ENCODE data around the gene NKPD1.

Gene NKPD1

GRCh38 chr19:45118106-45118505 is 42.7 kb downstream of the NKPD1 start:
- H3K9me3 ChIP-seq (replicated peaks in 1 of 11): no peaks in the 10 kb centered on the region
- peak overlapping the region in 6 of 10 experiments; percentile 1 to 53 (median 20); a peak in 8 of 20 replicates for H3K4me3 ChIP-seq
- peaks cover 0 to 5% (median under 1%) of the 10 kb centered on the region in 11 experiments; a peak in 3 of 22 replicates for H3K36me3 ChIP-seq
- peak overlapping the region; percentile 9 to 77 (median 53); a peak in 20 of 22 replicates for H3K9ac ChIP-seq
- H3K27ac ChIP-seq: peak overlapping the region in 8 of 11 experiments; percentile 28 to 85 (median 69); a peak in 15 of 22 replicates
- H4K20me1 ChIP-seq: peaks cover 60 to 100% (median 100%) of the 10 kb centered on the region in 11 experiments
- TF ChIP-seq Cebpa-rat (IDR thresholded peaks at IDR 0.05): no peak
- no peaks in the 10 kb centered on the region for H3K27me3 ChIP-seq
- H3K4me1 ChIP-seq: peaks cover 91 to 100% (median 99%) of the 10 kb centered on the region in 10 experiments
- H3K4me2 ChIP-seq: peak overlapping the region; percentile 83 to 97 (median 93)

- no peaks in the 10 kb centered on the region for H3K27me3 ChIP-seq
- H3K9ac ChIP-seq: peak overlapping the region; percentile 9 to 77 (median 53); a peak in 20 of 22 replicates
- H3K4me2 ChIP-seq: peak overlapping the region; percentile 83 to 97 (median 93)
- no peak for TF ChIP-seq Cebpa-rat (IDR thresholded peaks at IDR 0.05)
- no peaks in the 10 kb centered on the region for H3K9me3 ChIP-seq (replicated peaks in 1 of 11)
- peak overlapping the region in 5 of 10 experiments; percentile 1 to 53 (median 21); a peak in 7 of 20 replicates for H3K4me3 ChIP-seq
- H3K27ac ChIP-seq: peak overlapping the region in 8 of 11 experiments; percentile 28 to 85 (median 69); a peak in 16 of 22 replicates
- peaks cover 96 to 100% (median 100%) of the 10 kb centered on the region in 10 experiments for H3K4me1 ChIP-seq
- H4K20me1 ChIP-seq: peaks cover 60 to 100% (median 100%) of the 10 kb centered on the region in 11 experiments
- peaks cover 0 to 5% (median 0%) of the 10 kb centered on the region in 11 experiments; a peak in 1 of 22 replicates for H3K36me3 ChIP-seq
These were observed 43.1 kb downstream of the NKPD1 start for GRCh38 chr19:45117671-45118070.

- Histone ChIP-seq H3K4me2 (peak overlapping the region; percentile 83 to 97 (median 93)), H3K36me3 (peaks cover 0 to 6% (median 0%) of the 10 kb centered on the region in 11 experiments; a peak in 4 of 22 replicates), H3K4me3 (peak overlapping the region in 4 of 10 experiments; percentile 1 to 53 (median 32); a peak in 7 of 20 replicates), H3K4me1 (peaks cover 100% of the 10 kb centered on the region in 10 experiments), H3K9ac (peak overlapping the region; percentile 9 to 77 (median 53); a peak in 16 of 22 replicates), H3K27me3 (no peaks in the 10 kb centered on the region), H3K9me3 (replicated peaks in 1 of 11) (no peaks in the 10 kb centered on the region), H4K20me1 (peaks cover 55 to 100% (median 100%) of the 10 kb centered on the region in 11 experiments), H3K27ac (peak overlapping the region in 8 of 11 experiments; percentile 49 to 85 (median 77); a peak in 16 of 22 replicates)
- no peak for TF ChIP-seq Cebpa-rat (IDR thresholded peaks at IDR 0.05)
These were observed 43.6 kb downstream of the NKPD1 start for GRCh38 chr19:45117167-45117594.

GRCh38 chr19:45115809-45116615 is 44.8 kb downstream of the NKPD1 start:
- H3K27ac ChIP-seq: peak overlapping the region in 10 of 11 experiments; percentile 8 to 84 (median 74); a peak in 20 of 22 replicates
- peaks cover 0 to 10% (median 0%) of the 10 kb centered on the region in 11 experiments; a peak in 4 of 22 replicates for H3K36me3 ChIP-seq
- H3K4me3 ChIP-seq: peak overlapping the region in 2 of 10 experiments; percentile 4 to 10; a peak in 4 of 20 replicates
- H3K4me2 ChIP-seq: peak overlapping the region; percentile 83 to 97 (median 93)
- H3K9ac ChIP-seq: peak overlapping the region in 10 of 11 experiments; percentile 18 to 73 (median 56); a peak in 17 of 22 replicates
- H3K9me3 ChIP-seq (replicated peaks in 1 of 11): no peaks in the 10 kb centered on the region
- no peak; a peak in 1 of 22 replicates for TF ChIP-seq Cebpa-rat (IDR thresholded peaks at IDR 0.05)
- H4K20me1 ChIP-seq: peaks cover 43 to 100% (median 100%) of the 10 kb centered on the region in 11 experiments
- no peaks in the 10 kb centered on the region for H3K27me3 ChIP-seq
- H3K4me1 ChIP-seq: peaks cover 99 to 100% (median 100%) of the 10 kb centered on the region in 10 experiments

GRCh38 chr19:45114116-45114515 is 46.7 kb downstream of the NKPD1 start:
- TF ChIP-seq Cebpa-rat (IDR thresholded peaks at IDR 0.05): no peak
- H3K4me3 ChIP-seq: no peak overlapping the region
- peaks cover 0 to 10% (median 0%) of the 10 kb centered on the region in 11 experiments; a peak in 4 of 22 replicates for H3K36me3 ChIP-seq
- peak overlapping the region in 8 of 11 experiments; percentile 7 to 61 (median 52); a peak in 13 of 22 replicates for H3K9ac ChIP-seq
- H3K4me2 ChIP-seq: peak overlapping the region; percentile 57 to 97 (median 91)
- H3K27me3 ChIP-seq: no peaks in the 10 kb centered on the region
- H4K20me1 ChIP-seq: peaks cover 27 to 100% (median 100%) of the 10 kb centered on the region in 11 experiments
- H3K9me3 ChIP-seq (replicated peaks in 1 of 11): no peaks in the 10 kb centered on the region
- peaks cover 99 to 100% (median 100%) of the 10 kb centered on the region in 10 experiments for H3K4me1 ChIP-seq
- peak overlapping the region in 8 of 11 experiments; percentile 24 to 84 (median 67); a peak in 15 of 22 replicates for H3K27ac ChIP-seq

GRCh38 chr19:45113628-45114027 is 47.2 kb downstream of the NKPD1 start:
- Histone ChIP-seq H3K27ac (peak overlapping the region in 8 of 11 experiments; percentile 24 to 84 (median 67); a peak in 16 of 22 replicates), H3K27me3 (no peaks in the 10 kb centered on the region), H3K9ac (peak overlapping the region in 9 of 11 experiments; percentile 7 to 61 (median 47); a peak in 14 of 22 replicates), H3K36me3 (peaks cover 0 to 10% (median 0%) of the 10 kb centered on the region in 11 experiments; a peak in 5 of 22 replicates), H3K4me2 (peak overlapping the region; percentile 57 to 97 (median 91)), H3K9me3 (replicated peaks in 1 of 11) (no peaks in the 10 kb centered on the region), H4K20me1 (peaks cover 22 to 100% (median 100%) of the 10 kb centered on the region in 11 experiments), H3K4me3 (peak overlapping the region in 1 of 10 experiments; percentile 6; a peak in 1 of 20 replicates), H3K4me1 (peaks cover 99 to 100% (median 100%) of the 10 kb centered on the region in 10 experiments)
- no peak; a peak in 1 of 22 replicates for TF ChIP-seq Cebpa-rat (IDR thresholded peaks at IDR 0.05)

GRCh38 chr19:45112111-45112827 is 48.5 kb downstream of the NKPD1 start:
- no peaks in the 10 kb centered on the region for H3K9me3 ChIP-seq (replicated peaks in 1 of 11)
- peaks cover 0 to 10% (median 0%) of the 10 kb centered on the region in 11 experiments; a peak in 5 of 22 replicates for H3K36me3 ChIP-seq
- H4K20me1 ChIP-seq: peaks cover 9 to 100% (median 100%) of the 10 kb centered on the region in 11 experiments; a peak in 21 of 22 replicates
- H3K4me1 ChIP-seq: peaks cover 98 to 100% (median 100%) of the 10 kb centered on the region in 10 experiments
- H3K27me3 ChIP-seq: no peaks in the 10 kb centered on the region
- H3K4me2 ChIP-seq: peak overlapping the region; percentile 57 to 97 (median 91); a peak in 21 of 22 replicates
- TF ChIP-seq Cebpa-rat (IDR thresholded peaks at IDR 0.05): no peak
- peak overlapping the region in 7 of 11 experiments; percentile 8 to 84 (median 78); a peak in 9 of 22 replicates for H3K27ac ChIP-seq
- H3K4me3 ChIP-seq: no peak overlapping the region
- H3K9ac ChIP-seq: peak overlapping the region in 5 of 11 experiments; percentile 47 to 61 (median 60); a peak in 5 of 22 replicates

Measured in BLaER1 treated with 17β-estradiol and CSF1 and Interleukin-3, amounts not matched to agents 10 nM and 100 nM (cell line).